HG03139 (cell line): ENCODE data around the gene FOSL2.

ENCODE experiments used
- ATAC-seq: cut with Tn5 transposase; IDR thresholded peaks from one replicate; pipeline ENCODE4 v1.9.1; 2021; ENCODE audit not compliant: unreplicated experiment

FOSL2 gene

GRCh38 chr2:28447086-28447485, 54.4 kb downstream of the FOSL2 start:
- ATAC-seq: no peak

GRCh38 chr2:28447943-28448792, 55.5 kb downstream of the FOSL2 start:
- ATAC-seq: no peak

GRCh38 chr2:28448793-28449100, 56.1 kb downstream of the FOSL2 start:
- ATAC-seq: no peak

- no peak for ATAC-seq
Observed at GRCh38 chr2:28449126-28449487, 56.4 kb downstream of the FOSL2 start.

- no peak for ATAC-seq
Observed at GRCh38 chr2:28449488-28450395, 57.1 kb downstream of the FOSL2 start.

GRCh38 chr2:28450901-28451565, 58.4 kb downstream of the FOSL2 start:
- no peak for ATAC-seq

GRCh38 chr2:28451793-28452533, 59.3 kb downstream of the FOSL2 start:
- no peak for ATAC-seq

- no peak for ATAC-seq
Observed at GRCh38 chr2:28452534-28453081, 60.0 kb downstream of the FOSL2 start.

GRCh38 chr2:28453396-28453795, 60.7 kb downstream of the FOSL2 start:
- no peak for ATAC-seq

- no peak for ATAC-seq
Observed at GRCh38 chr2:28454016-28454930, 61.6 kb downstream of the FOSL2 start.

- no peak for ATAC-seq
Observed at GRCh38 chr2:28457237-28457636, 64.6 kb downstream of the FOSL2 start.

GRCh38 chr2:28461056-28461455, 68.4 kb downstream of the FOSL2 start:
- no peak for ATAC-seq

- ATAC-seq: no peak
Observed at GRCh38 chr2:28462122-28462521, 69.5 kb downstream of the FOSL2 start.

- ATAC-seq: no peak
Observed at GRCh38 chr2:28463211-28463816, 70.7 kb downstream of the FOSL2 start.

GRCh38 chr2:28463893-28464292, 71.2 kb downstream of the FOSL2 start:
- no peak for ATAC-seq

- no peak for ATAC-seq
Observed at GRCh38 chr2:28465148-28465885, 72.7 kb downstream of the FOSL2 start.
